GM19468 (cell line): ENCODE results near the gene LARGE1.

Experiments used
- ATAC-seq: cut with Tn5 transposase; IDR thresholded peaks from one replicate; pipeline ENCODE4 v1.9.1; 2021; ENCODE audit warnings: mild to moderate bottlenecking, moderate library complexity, moderate number of reproducible peaks; ENCODE audit not compliant: unreplicated experiment; ENCODE audit errors: extremely low read depth

The LARGE1 gene

DNA sequence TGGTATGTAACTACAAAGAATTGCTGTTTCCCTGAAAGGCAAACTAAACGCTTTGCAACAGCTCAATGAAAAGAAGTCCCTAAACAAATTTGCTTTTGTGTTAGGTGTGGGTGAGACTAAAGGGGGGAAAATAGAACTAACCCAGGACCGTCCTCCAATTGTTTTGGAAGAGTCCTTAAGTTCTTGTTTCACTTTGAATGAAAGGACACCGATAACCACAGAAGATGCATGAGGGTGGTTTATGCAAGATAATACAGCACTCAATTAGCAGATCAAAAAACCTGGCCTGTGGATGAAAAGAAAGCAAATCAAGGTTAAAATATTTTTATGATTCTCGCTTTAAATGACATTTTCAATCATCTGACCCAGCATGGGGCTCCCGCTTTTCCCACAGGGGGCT, 557.6 kb downstream of the LARGE1 start:
- no peak for ATAC-seq

DNA sequence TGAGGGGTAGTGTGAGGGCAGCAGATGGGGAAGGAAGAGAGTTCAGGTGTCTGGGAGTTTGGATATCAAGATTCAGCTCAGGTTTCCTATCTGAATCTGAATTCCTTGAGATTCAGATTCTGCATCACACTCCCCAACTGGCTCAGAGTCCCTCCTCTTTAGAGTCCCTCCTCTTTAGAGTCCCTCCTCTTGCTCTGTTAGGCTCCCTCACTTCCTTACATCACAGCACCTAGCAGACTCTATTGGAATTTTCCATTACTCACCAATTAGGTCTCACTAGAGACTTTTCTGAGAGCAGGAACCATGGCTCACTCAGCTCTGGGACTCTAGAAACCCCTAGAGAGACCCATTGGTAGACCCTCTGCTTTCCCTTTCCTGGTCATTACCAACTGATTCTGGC, 558.7 kb downstream of the LARGE1 start:
- ATAC-seq, result no peak

DNA sequence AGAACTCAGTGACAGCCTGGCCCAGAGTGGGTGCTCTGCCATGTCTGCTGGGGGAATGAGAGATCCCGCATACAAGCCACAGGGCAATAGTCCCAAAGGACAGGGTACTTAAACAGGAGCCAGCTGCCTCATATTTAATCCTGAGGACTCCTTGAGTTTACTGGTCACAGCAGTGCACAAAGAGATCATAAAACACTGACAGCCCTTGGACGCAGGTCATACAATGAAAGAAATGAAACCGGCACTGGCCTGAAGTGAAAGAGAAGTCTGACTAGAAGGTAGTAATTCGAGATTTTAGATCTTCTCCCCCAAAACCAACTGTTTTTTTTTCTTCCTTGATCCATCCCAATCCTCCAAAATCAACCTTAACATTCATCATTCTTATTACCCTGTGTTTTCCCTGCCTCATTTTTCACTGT, 562.3 kb downstream of the LARGE1 start:
- ATAC-seq, result no peak

DNA sequence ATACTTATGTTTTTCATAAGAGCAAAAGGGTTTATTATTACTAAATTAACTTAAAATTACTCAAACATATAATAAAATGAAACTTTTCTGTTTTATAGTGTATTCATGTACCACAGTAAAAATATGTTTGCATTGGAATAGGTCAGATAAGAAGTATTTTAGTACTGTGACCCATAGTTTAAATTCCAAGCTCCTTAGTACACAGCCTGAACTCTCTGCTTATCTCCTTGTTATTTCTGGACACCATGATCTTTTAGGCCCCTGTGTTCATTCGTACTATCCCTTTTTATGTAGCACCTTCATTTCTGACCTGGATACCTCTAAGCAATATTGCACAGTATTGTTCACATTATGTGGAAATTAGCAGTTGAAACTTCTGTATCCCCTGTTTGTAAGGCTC, 565.3 kb downstream of the LARGE1 start:
- ATAC-seq, result no peak

DNA sequence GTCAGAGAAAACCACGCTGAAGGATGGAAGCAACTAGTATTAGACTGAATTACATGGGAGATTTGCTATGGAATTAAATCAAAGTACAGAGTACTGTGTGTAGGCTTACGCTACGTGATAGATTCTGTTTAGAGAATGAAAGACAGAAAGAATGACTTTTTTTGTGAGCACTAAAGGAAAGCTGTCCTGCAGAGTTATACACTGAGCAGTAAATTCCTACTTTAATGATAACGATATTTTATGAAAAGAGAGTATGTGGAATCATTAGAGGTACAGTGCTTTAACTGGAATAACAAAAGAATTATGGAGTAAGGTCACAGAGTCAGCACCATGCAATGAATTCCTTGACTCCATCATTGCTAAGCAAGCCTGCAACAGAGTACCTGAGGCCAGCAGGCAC, 566.8 kb downstream of the LARGE1 start:
- ATAC-seq, result no peak

DNA sequence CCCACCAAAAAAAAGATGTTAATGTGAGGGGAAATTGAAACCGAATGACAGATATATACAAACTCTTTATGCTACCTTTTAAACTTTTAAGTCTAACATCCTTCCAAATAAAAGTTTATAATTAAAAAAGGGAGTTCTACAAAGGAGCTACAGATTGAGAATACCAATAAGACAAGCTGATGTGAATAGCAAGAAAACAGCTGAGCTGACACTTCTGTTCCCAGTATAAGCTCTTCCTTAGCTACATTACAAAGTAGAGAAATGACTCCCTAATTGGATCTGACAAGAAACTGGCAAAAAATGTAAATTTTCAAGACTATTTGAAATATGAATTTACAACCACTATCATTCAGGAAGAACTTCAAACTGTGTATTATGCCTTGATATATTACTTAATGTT, 567.5 kb downstream of the LARGE1 start:
- ATAC-seq, result no peak

DNA sequence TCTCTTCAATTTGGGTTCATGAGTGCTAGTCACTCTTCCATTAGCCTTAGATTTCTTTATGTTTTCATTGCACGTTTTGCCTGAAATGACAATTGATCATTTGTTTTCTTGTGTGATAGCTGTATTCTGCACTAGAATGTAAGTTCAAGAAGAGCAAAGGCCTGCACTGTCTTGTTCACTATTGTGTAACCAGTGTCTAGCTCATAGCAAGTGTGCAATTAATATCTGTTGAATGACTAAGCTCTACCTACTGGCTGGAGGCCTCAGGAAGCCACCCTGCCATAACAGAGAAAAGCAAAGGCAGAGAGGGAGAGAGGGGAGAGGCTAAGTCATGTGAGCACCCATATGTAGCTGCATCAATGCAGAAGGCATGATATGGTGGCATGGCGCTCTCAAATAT, 569.3 kb downstream of the LARGE1 start:
- ATAC-seq, result no peak

DNA sequence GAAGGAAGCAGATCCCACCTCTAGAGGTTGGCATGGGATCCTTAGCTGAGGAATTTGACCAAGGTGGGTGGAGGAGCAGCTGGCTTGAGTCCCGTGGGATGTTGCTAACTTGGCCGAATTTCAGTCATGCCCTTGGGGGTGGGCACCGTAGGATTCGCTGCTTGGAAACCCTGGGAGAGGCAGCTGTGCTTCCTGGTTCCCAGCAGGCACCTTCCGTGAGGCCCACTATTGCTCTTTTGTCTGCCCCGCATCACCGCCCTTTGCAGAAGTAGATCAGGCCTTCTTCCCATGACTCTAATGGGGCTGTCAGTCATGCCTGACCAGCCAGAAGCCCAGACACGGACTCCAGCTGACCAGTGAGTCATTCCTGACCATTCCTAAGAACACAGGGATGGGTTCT, 569.8 kb downstream of the LARGE1 start:
- no peak for ATAC-seq

DNA sequence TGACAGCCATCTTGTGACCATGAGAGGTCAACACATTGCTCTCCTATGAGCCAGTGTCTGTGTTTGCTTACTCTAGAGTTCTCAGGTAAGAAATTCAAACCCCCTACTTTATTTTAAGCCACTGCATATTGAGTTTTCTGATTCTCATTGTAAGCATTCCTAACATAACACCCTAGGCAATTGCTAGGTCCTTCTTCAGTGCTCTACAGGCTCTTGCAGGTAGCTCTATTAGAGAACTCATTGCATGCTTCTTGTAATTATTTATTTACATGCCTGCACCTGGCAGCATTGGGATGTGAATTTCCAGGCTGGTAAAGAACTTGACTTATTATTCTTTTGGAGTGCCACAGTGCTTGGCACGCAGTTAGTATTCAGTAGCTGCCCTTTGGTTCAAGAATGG, 573.3 kb downstream of the LARGE1 start:
- ATAC-seq, result no peak

DNA sequence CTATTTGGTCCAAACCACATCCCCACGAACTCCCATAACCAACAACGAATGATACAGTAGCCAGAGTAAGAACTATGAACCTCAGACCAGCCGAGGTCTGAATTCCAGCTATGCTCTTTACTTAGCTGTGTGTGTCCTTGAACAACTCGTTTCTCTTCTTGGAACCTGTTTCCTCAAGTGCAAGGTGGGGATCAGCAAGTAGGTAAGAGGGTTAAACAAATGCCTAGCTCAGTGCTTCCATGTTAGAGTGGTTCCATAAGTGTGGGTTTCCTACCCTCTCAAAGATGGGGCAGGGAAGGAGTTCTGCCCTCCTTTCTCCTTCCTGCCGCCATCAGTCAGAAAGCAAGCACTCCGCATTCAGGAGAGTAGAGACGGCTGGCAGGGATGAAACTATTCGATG, 578.7 kb downstream of the LARGE1 start:
- ATAC-seq, result no peak

DNA sequence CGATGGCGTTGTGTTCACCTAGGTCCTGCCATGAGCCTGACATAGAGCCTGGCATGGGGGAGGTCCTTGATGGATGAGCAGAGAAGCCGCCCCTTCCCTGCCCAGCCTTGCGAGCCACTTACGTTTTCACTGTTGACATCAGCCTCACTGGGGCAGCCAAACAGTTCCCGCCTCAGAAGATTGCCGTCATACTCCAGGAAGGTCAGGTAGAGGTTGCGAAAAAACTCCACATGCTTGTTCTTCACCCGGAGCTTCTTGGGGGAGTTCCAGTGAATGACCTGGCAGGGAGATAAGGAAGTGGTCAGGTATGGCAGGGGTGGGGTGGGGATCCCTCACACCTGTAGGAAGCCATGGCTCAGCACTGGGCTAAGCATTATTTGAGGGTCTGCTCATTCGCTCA, 582.8 kb downstream of the LARGE1 start:
- no peak for ATAC-seq

DNA sequence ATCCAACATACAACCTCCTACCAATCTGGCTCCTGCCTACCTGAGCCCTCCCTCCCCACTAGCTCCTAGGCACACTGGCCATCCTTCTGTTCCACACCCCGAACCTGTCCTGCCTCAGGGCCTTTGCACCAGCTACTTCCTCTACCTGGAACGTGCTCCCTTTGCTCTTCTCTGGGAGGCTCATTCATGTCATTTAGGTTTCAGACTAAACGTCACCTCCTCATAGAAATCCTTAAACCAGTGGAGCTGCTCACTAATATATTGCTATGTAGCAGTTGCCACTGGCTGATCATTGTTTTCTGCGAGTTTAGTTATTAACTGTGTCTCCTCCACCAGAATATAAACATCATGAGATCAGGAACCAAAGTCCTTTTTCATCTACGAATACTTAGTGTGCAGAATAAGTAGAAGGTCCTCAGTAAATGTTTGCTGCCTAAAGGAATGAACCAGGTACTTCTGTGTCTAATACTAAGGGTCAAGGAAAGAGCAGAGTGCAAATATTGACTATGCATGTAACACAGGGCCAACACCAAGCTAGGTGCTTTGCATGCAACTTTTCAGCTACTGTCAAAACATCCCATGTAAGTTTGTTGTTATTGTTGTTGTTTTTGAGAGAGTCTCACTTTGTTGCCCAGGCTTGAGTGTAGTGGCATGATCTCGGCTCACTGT, 584.5 kb downstream of the LARGE1 start:
- ATAC-seq, result no peak

DNA sequence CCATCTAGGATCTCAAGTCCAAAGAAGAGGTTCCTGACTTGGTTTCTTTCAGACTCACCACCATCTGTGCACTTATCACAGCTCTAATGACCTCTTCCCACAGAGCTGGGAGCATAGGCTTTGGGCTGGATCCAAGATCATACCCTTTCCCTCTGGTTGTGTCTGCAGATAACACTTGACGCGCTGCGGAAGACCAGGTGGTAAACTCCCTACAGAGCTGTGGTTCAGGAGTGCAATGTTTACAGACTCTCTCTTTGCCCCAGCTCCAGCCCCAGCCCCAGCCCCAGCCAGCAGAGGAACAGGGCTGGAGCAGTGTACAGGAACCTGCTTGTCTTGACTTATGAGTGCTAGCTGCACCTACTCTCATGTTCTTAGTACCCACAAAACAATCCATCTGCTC, 587.7 kb downstream of the LARGE1 start:
- ATAC-seq, result no peak

DNA sequence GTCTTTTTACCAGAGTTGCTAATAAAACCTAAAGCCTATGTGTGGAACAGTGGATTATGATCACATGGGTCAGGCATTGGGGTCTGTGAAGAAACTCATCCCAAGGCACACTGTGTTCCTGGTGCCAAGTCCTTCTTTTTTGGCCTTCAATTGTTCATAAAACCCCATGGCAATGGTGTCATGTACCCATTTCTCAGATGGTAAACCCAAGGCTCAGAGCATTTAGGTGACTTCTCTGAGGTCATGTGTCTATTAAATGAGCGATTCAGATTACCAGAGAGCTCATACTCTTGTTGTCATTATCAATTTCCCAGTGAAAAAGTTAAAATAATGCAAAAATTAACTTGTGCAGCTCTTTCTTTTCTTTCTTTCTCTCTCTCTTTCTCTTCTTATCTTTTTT, 589.3 kb downstream of the LARGE1 start:
- ATAC-seq, result no peak

DNA sequence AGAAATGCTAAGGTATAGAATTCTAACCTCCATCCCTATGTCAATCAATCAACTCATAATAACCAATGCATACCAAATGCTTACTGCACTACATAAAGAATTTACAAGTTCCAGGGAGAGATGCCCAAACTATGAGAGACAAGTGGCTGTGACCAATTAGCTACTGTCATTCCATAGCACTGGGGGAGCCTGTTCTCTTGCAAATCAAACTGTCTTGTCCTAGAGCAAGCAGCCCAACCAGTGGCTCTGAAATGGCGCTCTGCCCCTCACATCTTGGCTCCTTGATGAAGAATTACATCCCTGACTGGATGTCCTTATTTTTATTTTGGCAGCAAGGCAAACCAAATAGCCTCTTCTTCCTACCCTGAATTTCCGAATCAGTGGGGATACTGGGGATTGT, 589.7 kb downstream of the LARGE1 start:
- ATAC-seq, result no peak

DNA sequence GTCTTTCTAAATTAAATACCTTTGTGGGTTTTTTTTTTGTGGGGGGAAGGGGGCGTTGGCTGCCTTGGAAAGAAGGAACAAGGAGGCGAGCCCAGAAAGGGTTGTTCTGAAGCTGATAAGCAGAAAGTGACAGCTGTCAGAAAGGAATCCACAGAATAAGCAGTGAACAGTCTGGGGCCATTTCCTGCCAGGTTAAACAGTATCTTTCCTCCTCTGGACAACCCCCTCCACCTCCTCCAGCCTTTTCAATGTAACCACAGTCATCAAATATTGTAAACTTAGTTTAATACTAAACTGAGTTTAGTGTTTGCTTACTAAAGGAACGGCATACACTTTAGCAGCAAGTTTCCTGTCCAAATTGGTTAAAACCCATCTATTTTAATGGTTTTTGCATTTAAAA, 590.9 kb downstream of the LARGE1 start:
- no peak for ATAC-seq

DNA sequence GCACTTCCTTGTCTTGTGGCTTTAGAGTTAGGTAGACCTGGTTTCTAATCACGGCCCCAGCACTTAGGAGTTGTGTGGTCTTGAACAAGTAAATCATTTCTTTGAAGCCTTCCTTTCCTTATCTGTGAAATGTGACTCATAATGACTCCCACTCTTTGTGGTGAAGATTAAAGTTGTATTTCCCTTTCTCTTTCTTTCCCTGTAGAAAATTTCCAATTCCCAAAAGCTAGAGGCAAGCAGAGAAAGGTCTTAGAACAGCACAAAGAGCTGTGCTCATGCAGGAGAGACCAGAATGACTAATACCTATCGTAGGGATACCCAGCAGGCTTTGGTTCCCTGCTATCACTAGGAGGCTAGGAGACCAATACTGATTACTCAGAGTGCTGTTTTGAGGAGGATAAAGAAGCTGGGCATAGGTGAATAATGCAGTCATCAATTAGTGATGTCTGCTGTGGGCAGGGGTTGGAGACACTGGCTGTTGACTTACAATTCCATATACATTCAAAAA, 591.4 kb downstream of the LARGE1 start:
- ATAC-seq, result no peak

DNA sequence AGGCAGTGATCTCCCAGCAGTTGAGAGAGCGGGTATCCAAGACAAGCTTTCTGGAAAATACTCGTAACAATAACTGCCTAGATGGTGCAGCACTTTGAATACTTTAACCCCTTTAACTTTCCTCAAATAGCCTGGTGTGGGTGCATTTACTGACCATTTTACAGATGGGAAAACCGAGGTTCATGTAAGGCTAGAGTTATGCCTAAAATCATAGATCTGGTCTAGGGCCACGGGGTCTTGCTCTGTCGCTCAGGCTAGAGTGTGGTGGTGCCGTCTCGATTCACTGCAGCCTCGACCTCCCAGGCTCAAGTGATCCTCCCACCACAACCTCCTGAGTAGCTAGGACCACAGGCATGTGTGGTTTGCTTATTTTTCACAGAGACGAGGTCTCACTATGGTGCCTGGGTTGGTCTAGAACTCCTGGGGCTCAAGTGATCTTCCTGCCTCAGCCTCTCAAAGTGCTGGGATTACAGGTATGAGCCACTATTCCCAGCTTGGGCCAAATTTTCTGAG, 592.9 kb downstream of the LARGE1 start:
- ATAC-seq, result no peak

DNA sequence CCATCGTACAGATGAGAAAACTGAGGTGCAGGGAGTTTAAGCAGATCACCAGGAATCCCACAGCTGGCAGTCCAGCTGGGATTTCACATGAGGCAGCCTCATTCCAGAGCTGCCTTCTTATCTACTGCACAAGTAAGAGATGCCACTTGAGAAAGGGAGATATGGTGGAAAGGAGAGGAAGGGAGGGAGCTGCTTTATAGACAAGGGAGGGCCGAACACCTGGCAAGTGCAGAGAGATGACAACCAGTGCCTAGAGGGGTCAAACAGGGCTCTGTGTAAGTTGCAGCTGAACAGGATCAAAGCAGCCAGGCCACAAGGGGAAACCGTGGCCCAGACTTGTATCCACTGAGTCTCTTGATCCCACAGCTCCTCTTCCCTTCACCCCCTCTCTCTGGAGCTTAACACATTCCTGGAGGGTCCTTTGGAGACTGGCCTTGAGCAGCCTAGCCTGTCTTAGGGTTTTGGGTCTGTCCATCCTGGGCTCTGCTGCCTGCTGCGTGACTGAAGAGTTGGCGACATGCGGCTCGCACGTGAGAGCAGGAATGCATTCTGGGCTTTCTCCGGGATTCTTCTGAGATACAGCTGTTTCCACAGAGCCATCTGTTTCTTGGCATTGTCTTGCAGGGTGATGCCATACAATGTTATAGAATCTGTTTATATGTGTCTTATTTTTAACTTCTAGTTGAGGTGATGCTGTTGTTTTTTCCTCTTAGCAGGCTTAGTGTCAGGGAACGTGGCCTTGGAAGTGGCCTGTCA, 593.6 kb downstream of the LARGE1 start:
- ATAC-seq, result no peak

DNA sequence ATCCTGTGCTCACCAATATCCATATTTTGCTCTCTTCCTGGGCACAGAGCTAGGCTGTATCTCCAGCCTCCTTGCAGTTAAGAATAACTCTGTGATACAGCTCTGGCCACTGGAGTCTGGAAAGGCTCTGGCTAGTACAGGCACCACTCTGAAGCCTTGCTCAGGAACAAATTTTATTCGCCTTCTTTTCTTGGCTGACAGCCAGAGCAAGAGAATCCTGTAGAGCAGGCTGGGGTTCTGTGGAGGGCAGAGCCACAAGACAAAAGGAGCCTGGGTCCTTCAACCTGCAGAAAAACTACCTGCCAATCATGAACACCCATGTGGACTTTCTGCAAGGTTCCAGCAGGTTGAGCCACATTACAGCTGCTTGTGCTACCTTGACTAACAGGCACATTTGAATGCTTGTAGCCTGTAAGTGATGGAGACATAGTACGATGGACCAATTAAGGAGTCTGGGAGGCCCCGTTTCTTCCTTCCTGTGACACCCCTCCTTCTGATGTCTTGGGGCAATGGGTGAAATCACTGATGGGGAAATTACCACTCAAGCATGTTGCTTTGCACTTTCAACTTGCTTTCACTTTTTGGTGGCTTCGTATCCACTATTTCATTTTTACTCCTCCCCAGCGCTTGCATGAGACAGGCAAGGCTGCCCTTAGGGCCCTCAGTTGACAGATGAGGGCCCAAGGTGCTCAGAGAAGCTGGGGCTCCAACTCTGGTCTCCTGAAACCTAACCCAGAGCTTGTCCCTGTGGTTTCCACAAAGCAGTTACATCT, 594.9 kb downstream of the LARGE1 start:
- no peak for ATAC-seq

DNA sequence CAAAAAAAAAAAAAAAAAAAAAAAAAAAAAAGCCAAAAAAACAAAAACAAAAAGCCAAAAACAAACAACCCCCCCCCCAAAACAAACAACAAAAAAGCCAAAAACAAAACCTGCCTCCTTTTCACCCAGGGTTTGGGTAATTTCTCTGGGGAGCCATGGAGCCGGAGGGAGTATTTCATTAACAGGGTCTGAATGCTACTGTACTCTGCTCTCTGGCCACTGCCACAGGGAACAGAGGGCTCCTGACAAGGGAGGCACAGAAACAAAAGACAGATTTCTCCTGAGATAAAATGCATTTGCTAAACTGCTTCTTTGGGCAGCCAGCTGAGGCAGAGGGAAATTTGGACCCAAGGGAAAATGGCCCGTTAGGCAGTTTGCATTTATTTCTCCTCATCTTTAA, 596.0 kb downstream of the LARGE1 start:
- ATAC-seq, result no peak
